ENCODE results near the gene ARFIP1. TPM values are rescaled to one million over a fixed set of nuclear protein-coding genes. Genes with fewer than 3 reads are reported as not detected.
"Not testable (repeated sequence)": the region's sequence is repeated elsewhere in the genome, so short reads cannot be mapped to it uniquely, and the experiment has no call there.

Gene ARFIP1
- polyA plus RNA-seq (2013, experiment 1 of 2; ENCODE audit: insufficient read length), result 27.9 TPM
- polyA plus RNA-seq (2013, experiment 2 of 2; ENCODE audit: insufficient read length), result 30.7 TPM

GRCh38 chr4:152779513-152780266 lies at the start of gene ARFIP1, which contains the start of gene TIGD4:
Gene ARFIP1, plus strand, starts transcription at chr4:152779954. Its CDS starts 49,680 bp downstream, at chr4:152829634.
Gene TIGD4, minus strand, starts transcription at chr4:152779730. Its CDS starts 8,726 bp downstream, at chr4:152771004.
- DNase-seq, result peak; percentile 97

- no peak for DNase-seq
Measured at GRCh38 chr4:152731997-152732396, 47.8 kb upstream of the ARFIP1 start.

GRCh38 chr4:152734015-152734698 lies 45.6 kb upstream of the ARFIP1 start:
- DNase-seq, result no peak

- DNase-seq, result no peak
Measured at GRCh38 chr4:152734699-152735050, 45.1 kb upstream of the ARFIP1 start.

GRCh38 chr4:152735396-152735859 lies 44.3 kb upstream of the ARFIP1 start:
- peak; percentile 18 for DNase-seq

GRCh38 chr4:152735906-152736305 lies 43.8 kb upstream of the ARFIP1 start:
- DNase-seq, result no peak

- DNase-seq, result no peak
Measured at GRCh38 chr4:152738827-152739226, 40.9 kb upstream of the ARFIP1 start.

GRCh38 chr4:152747444-152747843 lies 32.3 kb upstream of the ARFIP1 start:
- no peak for DNase-seq

- DNase-seq, result no peak
Measured at GRCh38 chr4:152748619-152749018, 31.1 kb upstream of the ARFIP1 start.

GRCh38 chr4:152763796-152764195 lies 16.0 kb upstream of the ARFIP1 start:
- no peak for DNase-seq

- DNase-seq, result not testable (repeated sequence)
Measured at GRCh38 chr4:152765069-152765737, 14.6 kb upstream of the ARFIP1 start.

GRCh38 chr4:152771741-152772533 lies 7.8 kb upstream of the ARFIP1 start:
- DNase-seq, result no peak

GRCh38 chr4:152773339-152773738 lies 6.4 kb upstream of the ARFIP1 start:
- DNase-seq, result no peak

- no peak for DNase-seq
Measured at GRCh38 chr4:152773953-152774352, 5.8 kb upstream of the ARFIP1 start.

GRCh38 chr4:152776352-152776751 lies 3.4 kb upstream of the ARFIP1 start:
- peak; percentile 8 for DNase-seq

- no peak for DNase-seq
Measured at GRCh38 chr4:152777488-152777887, 2.3 kb upstream of the ARFIP1 start.

GRCh38 chr4:152778656-152779512 lies 870 bp upstream of the ARFIP1 start:
- DNase-seq, result peak; percentile 3

GRCh38 chr4:152780267-152780778 lies 569 bp downstream of the ARFIP1 start:
- DNase-seq, result peak; percentile 39

GRCh38 chr4:152784490-152785350 lies 5.0 kb downstream of the ARFIP1 start:
- DNase-seq, result peak; percentile 86

Data from fibroblast of skin of scalp (primary cell).